Right hindlimb (tissue), 1 donor: Measurements from ENCODE around the gene MRPS15.
"Not testable (repeated sequence)": the region's sequence is repeated elsewhere in the genome, so short reads cannot be mapped to it uniquely, and the experiment has no call there.

Source experiments
- DNase-seq: peaks from one replicate; pipeline ENCODE4 v3.0.0-alpha.2; 2018

MRPS15 gene

DNA sequence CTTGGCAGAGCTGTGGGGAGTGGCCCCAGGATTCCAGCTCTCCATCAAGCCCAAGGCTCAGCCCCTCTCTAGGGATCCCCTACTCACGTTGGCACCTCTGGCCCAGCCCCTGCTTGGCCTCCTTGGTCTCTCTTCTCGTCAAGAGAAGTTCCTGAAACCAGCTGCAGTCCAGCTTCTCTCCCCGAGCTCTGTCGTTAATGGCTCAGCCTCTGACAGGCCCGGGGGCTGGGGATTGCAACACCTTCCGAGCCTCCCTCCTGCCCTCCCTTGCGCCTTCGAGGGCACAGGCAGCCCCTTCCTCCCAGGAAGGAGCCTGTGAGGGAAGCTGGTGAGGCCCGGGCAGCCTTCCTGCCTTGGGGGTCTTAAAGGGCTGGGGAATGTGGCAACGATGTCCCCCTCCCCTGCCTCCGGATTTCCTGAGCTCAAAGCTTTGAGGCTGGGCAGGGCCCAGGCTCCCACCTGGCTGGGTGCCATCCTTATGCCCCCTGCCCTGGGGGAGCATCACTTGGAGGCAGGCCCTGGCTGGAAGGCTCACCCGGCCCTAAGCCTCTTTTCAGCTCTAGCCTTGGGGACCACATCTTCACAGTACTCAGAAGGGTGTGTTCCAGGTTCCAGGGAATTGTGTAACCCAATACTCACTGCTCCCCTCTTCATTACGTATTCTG, 18.7 kb upstream of the MRPS15 start, which contains the start of gene CSF3R:
Gene CSF3R (minus strand): TSS at position 190 of the 665 bp plus-strand sequence. CDS start 3,417 bp downstream, outside the sequence.
- no peak for DNase-seq

DNA sequence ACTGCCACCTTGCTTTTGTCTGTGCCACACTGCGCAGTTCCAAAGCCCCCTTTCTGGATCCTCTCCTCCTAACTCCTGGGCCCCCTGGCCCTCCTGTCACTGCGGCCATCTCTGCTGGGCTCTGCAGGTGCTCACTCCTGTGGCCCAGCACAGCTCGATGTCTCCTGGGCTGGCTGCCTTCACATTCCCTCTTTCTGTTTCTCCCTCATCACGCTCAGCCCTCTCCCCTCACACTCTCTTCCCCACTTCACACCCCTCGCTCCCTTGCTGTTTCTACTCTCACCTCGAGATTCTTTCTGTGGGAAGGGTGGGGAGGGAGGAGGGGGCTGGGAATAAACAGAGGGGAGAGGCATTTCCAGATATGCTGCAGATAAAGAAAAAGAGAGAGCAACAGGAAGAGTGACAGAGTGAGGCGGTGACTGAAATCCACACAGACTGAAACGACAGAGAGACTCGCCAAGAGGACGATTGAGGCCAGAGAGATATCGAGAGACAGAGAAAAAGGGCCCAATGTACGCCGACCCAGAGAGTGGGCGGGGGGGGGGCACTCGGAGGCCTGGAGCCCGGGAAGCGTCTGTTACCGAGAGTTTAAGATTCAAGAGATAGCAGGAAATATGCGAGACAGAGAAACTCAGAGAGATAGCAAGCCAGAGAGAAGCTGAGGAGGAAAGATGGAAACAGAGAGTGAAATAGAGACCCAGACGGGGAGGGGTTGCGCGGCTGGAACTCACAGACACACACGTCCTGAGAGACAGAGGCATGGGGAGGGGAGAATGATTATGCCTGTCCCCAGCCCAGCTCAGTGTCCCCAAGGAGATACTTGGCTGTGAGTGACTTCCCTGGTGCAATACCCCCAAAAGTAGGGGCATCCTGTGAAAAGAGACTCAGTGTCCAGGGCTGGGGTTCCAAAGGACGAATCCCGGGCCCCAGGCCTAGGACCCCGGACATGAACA, 17.9 kb upstream of the MRPS15 start:
- DNase-seq = no peak

DNA sequence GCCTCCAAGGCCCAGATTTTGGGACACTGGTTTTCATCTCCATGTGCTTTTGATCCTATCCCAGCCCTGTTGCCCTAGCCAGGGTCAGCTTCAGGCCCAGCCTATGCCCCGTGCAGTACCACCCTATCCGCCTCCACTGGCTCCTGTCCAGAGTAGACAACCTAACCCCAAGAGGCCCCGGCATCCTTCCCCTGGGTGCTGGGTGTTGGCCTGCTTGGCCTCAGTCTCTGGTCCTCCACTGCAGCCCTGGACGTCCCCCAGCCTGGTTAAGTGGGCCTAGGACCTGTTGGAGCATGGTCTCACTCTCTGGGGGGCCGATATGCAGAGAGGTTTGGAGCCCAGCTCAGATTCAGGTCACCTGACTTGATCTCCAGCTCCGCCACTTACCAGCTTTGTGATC, 16.9 kb upstream of the MRPS15 start:
- DNase-seq = no peak

DNA sequence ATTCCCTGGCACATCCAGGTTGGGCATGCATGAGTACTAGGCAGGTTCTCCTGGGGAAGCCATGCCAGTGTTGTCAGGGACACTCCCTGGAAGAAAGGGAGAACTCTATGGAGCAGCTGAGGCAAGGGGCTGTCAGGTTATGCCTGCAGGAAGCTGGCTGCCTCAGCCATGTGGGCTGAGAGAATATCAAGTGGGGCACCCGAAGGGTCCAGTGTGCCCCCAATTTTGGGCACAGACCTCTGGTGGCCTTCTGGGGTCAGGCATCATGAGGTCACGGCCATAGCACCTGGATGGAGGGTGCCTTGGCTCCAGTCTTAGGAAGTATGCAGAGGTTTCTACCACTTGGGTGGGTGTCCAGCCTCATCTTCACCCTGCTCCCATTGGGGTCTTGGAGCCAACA, 16.0 kb upstream of the MRPS15 start:
- DNase-seq = no peak

DNA sequence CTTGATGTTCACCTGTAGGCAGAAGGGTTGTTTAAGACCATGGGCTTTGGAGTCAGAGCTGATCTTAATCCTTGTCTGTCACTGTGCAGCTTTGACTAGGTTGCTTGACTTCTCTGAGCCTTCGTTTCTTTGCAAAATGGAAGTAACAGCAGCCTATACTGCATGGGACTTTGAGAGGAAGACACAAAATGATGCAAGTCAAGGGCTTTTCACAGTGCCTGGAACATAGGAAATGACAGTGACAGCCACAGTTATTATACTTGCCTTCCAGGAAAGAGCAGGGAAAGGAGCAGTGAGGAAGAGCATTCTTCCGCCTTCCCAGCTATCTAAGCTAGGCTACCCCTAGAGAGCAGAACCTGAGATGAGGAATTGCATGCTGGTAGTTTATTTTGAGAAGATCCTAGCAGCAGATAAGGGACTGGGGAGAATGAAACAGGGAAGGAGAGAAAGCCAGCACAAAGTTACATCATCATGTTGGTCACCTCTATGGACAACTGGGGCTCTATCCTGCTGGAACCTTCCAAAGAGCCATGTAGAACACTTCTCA, 15.4 kb upstream of the MRPS15 start:
- DNase-seq = no peak

DNA sequence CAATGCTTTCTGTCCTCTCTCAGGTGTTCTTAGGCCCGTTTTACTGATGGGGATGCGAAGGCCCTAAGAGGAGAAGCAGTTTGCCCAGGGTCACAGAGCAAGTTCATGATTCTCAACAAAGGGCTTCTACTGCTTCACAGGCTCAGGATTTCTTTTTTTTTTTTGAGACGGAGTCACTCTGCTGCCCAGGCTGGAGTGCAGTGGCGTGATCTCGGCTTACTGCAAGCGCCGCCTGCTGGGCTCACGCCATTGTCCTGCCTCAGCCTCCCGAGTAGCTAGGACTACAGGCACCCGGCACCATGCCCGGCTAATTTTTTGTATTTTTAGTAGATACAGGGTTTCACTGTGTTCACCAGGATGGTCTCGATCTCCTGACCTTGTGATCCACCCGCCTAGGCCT, 13.4 kb upstream of the MRPS15 start:
- DNase-seq = not testable (repeated sequence)

DNA sequence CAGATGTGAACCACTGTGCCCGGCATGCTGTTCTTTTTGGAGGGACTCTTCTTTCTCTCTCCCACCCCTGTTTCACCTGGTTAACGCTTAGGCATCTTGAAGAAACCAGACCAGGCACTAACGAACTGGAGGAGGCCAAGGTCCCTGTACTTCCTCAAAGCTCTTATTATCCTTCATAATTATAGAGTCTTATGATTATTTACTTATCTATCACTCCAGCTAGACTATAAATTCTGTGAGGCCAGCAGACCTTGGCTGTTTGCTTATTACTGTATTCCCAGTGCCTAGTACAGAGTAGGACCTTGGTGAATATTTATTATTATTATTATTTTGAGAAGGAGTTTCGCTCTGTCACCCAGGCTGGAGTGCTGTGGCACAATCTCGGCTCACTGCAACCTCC, 12.8 kb upstream of the MRPS15 start:
- no peak for DNase-seq

DNA sequence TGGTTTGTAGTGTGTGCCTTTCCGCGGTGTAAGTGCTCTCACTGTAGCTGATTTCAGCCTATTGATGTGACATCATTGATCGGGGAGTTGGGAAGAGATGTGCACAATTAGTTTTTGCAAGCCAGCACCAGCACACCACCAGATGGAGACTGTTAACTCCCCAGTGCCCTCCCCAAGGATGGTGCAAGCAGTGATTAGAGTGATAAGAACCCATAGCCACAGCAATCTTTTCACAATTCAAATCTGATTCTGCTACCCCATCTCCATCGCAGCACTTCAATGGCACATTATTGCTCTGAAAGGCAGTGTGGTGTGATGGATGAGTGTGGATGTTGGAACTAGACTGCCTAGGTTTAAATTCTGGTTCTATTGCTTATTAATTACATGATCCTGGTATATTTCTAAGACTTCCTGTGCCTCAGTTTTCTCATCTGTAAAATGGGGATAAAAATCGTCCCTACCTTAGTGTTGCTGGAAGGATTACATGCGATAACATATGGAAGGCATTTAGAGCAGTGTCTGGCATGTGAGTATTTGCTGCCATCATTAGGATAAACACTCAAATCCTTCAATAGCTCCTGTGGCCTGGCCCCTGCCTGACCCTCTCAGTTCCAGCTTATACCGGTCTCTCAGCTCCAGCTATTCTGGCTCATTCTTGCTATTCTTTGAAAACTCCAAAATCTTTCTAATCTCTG, 11.9 kb upstream of the MRPS15 start:
- no peak for DNase-seq

DNA sequence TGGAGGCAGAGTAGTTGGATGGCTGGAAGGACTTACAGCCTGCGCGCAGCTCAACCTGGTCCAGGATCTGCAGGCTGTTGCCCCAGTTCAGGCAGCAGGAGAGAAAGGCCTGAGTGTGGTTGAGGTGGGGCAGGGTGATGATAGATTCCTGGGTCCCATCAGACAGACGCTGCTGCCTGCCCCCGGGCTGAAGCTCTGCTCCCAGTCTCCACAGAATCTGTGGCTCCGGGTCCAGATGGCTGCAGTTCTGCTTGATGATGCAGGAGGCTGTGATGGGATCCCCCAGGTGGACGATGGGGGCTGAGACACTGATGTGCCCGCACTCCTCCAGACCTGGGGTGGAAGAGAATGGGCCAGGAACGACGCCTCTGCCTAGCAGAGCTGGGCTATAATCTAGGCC, 11.2 kb upstream of the MRPS15 start:
- DNase-seq = no peak

DNA sequence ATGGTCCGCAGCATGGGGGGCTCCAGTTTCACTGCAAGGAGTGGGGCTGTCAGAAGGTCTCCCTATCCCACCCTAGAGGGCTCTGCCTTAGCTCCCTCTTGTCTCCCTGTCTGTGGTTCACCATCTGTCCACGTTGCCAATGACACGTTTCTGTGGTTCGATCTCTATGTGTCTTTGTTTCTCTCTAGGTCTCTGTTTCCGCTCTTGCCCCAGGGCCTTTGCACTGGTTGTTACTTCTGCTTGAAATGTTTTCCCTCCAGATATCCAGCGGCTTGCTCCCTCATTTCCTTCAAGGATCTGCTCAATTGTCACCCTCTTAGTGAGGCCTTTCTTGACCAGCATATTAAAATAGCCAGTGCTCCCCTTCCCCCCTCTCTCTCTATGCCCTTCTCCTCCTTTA, 8.5 kb upstream of the MRPS15 start:
- no peak for DNase-seq

DNA sequence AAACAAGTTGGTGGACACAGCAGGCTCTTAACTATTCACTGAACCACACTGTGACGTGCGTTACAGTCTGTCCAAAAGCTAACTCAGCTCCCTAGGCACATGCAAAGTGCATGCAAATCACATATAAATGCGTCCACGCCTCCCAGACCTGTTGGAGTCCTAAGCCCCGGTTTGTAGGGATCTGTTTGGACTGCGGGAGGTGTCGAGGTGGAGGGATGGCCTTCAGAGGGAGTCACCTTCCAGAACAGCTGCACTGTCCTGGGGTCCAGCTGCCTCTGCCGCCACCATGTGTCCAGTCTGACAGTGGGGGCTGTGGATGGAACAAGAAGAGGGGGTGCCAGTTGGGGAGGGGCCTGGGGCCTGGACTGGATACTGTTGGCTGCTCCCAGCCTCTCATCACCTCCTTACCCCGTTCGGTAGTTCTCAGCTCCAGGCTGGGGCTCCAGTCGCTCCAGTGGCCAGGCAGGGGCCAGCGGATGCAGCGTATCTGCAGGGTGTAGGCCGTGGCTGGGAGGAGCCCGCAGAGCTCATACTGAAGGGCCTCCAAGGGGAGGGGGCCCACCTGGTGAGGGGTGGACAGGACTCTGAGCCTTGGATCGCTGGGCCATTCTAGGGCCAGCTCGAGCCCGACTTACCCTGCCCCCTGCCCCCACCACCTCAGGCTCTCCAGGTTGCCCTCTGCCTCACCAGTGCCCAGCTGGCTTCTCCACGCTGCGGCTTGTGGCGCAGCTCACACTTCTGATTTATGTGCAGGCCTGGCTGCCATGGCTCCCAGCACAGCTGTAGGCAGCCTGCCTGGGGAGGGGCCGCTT, 7.9 kb upstream of the MRPS15 start:
- DNase-seq = peak; percentile 28

DNA sequence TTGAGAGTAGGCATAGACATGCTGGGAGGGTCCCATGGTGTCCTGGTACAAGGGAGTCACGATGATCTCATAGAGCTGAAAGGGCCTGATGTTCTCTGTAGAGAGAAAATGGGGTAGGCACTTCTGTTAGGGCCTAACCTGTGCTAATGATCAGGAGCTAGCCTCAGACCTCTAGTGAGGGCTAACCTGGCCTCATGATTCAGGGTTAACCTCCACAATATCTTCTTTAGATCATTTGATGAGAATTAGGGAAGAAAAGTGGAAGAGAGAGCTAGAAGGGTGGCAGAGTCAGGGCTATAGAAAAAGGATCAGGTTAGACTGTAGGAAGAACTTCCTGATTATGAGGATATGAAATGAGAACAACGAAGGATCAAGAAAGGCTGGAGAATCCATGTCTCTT, 5.0 kb upstream of the MRPS15 start:
- DNase-seq = no peak

DNA sequence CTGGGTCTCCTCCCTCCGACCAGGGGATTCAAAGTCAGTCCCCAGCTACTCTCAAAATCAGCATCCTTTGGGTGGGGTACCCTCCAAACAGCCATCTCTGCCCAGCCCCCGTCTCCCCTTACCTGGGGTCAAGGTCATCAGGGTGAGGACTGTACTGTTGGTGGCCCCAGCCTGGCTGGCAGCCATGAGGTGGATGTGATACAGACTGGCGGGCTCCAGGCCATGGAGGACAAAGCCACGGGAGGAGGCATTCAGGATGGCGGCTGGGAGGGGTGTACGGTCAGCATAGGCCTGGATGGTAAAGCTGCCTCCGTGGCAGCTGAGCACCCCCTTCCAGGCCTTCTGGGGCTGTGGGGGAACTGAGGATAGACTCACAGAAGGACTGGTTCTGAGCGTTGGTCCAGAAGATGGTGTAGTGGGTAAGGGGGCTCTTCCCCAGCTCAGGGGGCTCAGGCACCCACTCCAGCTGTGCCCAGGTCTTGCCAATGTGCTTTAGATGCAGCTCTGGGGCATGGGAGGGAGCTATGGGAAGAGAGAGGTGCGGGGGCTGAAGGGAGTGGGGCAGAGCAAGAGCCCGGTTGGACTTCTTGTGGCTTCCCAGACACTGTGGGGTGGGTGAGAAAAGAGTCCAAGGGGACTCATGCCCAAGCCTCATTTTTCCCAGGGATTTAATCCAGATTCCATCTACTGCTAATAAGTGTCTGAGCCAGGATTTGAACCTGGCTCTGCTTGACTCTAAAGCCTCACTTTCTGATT, 3.7 kb upstream of the MRPS15 start:
- DNase-seq = no peak

DNA sequence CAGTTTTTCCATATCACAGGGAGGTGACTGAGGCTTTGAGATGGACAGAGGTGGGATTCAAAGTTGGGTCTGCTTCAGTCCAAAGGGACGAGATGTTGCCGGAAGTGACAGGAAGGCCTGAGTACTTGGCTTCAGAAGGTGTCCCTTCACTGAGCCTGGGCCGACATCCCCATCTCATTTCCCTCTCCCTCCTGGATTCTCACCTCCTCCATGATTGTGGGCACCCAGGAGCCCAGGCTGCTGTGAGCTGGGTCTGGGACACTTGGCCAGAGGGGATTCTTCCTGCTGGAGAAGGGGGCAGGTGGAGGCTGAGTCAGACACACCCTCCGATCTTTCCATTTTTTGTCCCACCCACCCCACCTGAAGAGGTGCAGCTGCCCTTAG, 2.8 kb upstream of the MRPS15 start:
- DNase-seq = no peak

DNA sequence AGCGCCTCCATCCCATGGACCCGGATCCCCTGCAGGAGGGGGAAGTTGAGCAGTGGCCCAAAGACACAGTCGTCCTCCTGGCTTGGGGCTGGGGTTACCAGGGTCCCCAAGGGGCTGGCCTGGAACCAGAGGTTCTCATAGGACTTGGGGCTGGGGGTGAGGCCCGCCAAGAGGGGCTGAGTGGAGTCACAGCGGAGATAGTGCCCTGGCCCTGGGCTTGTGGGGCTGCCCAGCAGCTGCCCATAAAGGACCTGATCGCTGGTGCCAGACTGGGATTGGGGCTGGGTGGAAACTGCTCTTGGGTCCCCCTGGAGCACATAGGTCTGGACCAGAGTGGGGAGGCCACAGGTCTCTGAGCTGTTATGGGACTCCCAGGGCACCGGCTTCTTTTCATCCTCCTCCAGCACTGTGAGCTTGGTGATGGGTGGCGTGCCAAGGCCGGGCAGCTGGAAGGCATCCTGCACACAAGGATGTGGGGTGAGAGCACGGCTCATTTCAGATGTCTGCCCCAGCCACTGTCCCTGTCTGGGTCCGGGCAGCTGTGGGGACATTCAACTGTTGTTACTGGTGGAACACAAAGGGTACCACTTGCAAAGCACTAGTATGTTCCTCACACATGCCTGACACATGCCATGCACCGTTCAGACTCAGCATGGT, 2.3 kb upstream of the MRPS15 start:
- no peak for DNase-seq

DNA sequence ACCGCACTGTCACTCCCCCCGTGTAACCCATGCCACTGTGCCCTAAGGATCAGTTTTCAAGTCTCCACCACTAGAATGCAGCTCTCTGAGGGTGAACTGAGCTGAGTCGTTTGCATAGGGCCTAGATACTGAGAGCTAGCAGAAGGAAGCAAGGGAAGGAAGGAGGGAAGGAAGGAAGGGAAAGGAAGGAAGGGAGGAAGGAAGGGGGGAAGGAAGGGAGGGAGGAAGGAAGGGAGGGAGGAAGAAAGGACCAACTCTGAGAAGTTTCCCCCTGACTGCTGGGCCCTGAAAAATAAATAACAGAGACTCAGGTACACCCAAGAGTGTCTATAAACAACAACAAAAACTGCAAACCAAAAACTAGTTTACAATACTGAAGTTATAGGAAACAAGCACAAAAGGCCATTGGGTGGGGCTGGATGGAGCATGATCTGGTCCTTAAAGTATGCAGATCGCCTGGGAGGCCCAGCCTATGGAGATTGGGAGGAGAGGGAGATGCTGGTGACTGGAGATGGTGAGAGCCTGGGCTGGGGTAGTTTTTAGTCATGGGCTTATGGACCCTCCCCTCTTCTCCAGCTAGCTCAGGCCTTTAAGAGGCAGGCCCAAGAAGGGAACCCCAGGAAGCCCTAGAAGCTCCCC, 1.7 kb upstream of the MRPS15 start:
- no peak for DNase-seq

DNA sequence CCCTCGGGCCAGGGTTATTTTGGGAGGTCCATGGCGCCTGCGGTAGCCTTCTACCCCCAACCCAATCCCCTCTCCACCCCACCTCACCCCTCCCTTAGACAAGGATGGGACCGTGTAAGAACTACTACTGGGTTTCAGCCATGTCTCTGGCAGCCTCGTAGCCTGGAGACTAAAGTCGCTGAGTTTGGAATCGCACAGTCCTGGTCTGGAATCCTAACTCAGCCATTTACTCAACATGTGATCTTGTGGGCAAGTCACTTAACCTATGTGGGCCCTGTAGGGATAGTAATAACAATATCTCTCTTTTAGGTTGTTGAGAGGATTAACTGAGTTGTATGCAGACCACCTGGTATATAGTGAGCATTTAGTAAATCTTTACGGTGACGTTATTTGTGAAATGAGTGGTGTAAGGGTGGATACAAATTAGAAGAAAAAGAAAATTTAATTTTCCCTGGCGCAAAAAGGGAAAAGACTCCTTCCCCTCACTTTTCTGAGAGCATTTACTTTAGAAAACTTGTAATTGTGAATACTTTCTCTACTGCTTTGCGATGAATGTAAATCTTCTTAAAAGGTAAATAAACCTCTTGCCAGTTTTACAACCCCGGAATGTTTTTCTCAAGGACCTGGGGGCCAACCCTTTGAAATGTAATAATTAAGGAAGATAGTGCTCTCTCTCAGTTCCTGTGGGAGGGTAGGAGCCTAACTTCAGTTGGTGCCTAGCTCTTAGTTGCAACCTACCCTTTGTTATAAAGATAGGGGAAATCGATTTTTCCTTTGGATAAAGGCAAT, 615 bp upstream of the MRPS15 start:
- no peak for DNase-seq

DNA sequence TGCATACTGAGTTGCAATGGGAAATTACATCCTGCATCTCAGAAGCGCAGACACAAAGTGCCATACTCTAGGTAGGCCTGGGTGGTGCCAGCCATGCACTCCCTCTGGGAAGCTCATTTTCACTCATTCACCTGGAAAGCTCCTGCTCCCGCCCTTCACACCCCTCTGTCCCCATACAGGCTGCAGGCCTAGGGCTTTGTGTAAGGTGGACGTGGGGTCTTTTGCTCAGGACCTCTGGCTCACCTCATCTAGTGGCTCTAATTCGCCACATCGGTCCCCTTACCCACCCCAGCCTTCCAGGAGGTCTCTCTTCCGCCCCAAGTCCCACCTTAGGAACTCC, 751 bp downstream of the MRPS15 start:
- DNase-seq = no peak

DNA sequence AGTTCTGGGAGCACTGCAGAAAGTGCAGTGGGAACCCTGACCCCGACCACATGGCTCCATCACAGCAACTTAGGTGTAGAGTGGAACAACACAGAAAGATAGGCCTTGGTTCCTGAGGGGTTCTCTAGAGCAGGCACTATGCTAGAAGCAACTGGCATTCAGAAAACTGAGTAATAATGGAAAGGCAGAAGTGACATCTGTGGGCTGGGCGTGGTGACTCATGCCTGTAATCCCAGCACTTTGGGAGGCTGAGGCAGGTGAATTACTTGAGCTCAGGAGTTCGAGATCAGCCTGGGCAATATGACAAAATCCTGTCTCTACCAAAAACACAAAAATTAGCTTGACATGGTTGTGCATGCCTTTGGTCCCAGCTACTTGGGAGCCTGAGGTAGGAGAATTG, 5.3 kb downstream of the MRPS15 start:
- no peak for DNase-seq

DNA sequence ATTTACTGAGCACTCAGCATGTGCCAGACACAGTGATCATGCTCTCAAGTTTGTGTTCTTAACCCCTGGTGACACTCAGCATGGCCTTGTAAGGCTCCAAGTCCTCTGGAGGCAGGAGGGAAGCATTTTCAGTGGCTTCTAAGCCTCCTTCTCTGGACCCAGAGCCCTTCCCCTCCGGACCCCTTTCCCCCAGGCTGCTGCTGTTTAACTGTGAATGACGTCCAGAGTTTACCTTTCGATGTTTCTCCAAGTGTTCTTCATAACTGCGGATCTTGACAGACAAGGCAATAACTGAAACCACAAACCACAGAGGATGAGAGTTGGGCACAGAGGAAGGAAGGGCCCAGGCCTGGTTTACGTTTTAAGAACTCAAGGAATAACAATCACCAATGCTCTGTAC, 6.5 kb downstream of the MRPS15 start:
- no peak for DNase-seq
